Bronchial epithelial cell (primary cell): ENCODE results near the gene LY6G5B. TPM values are rescaled to one million over a fixed set of nuclear protein-coding genes. Genes with fewer than 3 reads are reported as not detected.

Experiments
- DNase-seq: peaks from one replicate; pipeline ENCODE4 v3.0.0-alpha.2; 2010; ENCODE audit warnings: low read depth
- FAIRE-seq: peaks from 2 replicates; lab custom pipeline; 2011; peaks lifted over from hg19 to GRCh38; lab: Jason Lieb, UNC
- H3K27me3 ChIP-seq: 2 replicates; pipeline ENCODE4 v1.5.1; 2011; ENCODE audit warnings: low read length; ENCODE audit not compliant: control insufficient read depth, insufficient read depth
- H3K36me3 ChIP-seq: 2 replicates; pipeline ENCODE4 v1.5.1; 2011; ENCODE audit warnings: low read length; ENCODE audit not compliant: control insufficient read depth, insufficient read depth
- H3K4me3 ChIP-seq: 2 replicates; pipeline ENCODE4 v1.5.1; 2011; ENCODE audit warnings: mild to moderate bottlenecking, low read depth, low read length, control low read depth
- total RNA-seq: library from RNA; depleted of rRNA; stranded (reverse); fragments of >200 nt; gene quantifications from 2 replicates; pipeline ENCODE4 v1.2.1, GENCODE V29; 2014
- TF ChIP-seq, protein P1 (sequence below): IDR thresholded peaks from 2 replicates; pipeline ENCODE4 v1.5.1; 2011; ENCODE audit warnings: mild to moderate bottlenecking, moderate library complexity, low read length, control low read depth, inconsistent platforms; ENCODE audit not compliant: insufficient read depth, severe bottlenecking

LY6G5B gene
- total RNA-seq, 1 donor from 2014 or later: 1.1 TPM

DNA sequence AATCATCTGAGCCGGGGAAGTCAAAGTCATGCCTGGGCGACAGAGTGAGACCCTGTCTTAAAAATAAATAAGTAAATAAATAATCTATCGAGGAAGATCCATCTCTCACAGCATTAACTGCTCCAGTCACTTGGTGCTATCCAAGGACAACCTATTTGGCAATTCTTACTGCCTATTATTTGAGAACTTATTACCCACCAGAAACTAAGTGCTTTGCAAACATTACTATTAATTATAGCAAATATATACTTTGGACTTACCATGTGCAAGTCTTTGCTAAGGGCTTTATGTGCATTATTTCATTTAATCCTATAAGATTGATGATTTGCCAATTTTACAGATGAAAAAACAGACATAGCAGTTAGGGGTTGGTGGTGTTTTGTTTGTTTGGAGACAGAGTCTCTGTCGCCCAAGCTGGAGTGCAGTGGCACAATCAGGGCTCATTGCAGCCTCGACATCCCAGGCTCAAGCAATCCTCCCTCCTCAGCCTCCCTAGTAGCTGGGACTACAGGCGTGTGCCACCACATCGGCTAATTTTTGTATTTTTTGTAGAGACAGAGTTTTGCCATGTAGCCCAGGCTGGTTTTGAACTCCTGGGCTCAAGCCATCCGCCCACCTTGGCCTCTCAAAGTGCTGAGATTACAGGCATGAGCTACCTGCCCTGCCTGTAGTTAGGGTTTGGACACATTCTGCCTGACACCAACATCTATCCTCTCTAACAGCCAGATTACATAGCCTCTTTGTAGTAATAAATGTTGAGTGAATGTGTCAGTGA lies 15.0 kb upstream of the LY6G5B start:
- Histone ChIP-seq H3K4me3 (no peak overlapping the region), H3K27me3 (no peaks in the 10 kb centered on the region), H3K36me3 (peaks cover 4% of the 10 kb centered on the region)
- DNase-seq: no peak
- TF ChIP-seq, protein P1, sequence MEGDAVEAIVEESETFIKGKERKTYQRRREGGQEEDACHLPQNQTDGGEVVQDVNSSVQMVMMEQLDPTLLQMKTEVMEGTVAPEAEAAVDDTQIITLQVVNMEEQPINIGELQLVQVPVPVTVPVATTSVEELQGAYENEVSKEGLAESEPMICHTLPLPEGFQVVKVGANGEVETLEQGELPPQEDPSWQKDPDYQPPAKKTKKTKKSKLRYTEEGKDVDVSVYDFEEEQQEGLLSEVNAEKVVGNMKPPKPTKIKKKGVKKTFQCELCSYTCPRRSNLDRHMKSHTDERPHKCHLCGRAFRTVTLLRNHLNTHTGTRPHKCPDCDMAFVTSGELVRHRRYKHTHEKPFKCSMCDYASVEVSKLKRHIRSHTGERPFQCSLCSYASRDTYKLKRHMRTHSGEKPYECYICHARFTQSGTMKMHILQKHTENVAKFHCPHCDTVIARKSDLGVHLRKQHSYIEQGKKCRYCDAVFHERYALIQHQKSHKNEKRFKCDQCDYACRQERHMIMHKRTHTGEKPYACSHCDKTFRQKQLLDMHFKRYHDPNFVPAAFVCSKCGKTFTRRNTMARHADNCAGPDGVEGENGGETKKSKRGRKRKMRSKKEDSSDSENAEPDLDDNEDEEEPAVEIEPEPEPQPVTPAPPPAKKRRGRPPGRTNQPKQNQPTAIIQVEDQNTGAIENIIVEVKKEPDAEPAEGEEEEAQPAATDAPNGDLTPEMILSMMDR: no peak
- FAIRE-seq: no peak

DNA sequence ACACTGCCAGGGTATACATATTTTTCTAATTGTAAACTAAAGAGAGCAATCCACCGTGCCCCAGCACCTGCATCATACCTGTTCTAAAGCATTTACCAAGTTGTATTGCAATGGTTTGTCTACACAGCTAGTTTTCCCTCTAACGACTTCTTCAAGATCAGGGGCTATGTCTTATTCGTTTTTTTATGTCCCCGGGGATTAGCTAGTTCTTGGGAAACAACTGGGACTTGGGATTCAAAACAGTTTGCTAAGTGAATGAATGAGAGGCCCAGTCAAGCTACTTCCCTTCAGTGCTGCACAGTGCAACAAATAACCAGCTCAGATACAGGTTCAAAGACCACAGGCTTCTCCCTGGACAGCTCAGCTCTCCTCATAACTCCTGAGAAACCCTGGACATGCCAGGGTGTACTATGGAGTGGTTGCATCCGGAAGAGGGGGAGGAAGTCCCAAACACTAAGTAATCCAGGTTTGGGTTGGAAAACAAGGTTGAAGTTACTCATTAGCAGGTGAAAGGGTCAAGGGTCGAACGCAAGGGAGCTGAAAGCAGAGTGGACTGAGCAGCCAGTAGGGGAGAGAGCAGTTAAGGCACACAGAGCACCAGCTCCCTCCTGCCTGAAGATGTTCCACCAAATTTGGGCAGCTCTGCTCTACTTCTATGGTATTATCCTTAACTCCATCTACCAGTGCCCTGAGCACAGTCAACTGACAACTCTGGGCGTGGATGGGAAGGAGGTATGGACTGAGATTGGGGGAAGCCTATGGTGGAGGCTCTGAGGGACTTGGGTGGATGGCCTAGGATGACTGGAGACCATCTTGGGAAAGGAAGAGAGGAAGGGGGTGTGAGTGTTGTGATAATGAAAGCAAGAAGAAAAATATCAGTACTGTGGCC lies 14.2 kb upstream of the LY6G5B start, which contains the start of gene APOM:
Gene APOM (plus strand): TSS at position 546 of the 889 bp plus-strand sequence. CDS start 73 bp downstream, at position 619.
- TF ChIP-seq, protein P1: no peak

DNA sequence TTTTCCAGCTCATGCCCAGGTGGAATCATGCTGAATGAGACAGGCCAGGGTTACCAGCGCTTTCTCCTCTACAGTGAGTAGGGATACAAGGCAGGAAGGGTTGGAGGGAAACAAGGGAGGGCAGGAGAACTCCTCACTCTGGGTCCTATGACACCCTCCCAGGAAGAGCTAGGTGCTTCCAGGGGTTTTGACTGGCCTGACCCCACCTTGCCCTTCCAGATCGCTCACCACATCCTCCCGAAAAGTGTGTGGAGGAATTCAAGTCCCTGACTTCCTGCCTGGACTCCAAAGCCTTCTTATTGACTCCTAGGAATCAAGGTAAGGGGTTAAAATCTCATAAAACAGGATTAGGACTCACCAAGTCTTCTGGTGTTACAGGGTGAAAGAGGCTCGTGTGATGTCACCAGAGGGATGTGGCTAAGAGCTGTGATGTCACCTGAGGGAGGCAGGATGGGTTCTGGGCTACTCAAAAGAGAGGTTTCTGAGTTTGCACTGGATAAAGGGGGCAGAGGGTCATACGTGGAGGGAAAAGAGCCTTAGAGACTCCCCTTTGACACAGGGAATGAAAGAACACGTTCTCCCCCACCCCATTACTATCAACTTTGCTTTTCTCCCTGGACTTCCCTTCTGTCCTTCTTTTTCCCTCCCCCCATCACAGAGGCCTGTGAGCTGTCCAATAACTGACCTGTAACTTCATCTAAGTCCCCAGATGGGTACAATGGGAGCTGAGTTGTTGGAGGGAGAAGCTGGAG lies 12.2 kb upstream of the LY6G5B start:
- DNase-seq (no peak), FAIRE-seq (no peak)
- Histone ChIP-seq H3K4me3 (no peak overlapping the region), H3K27me3 (no peaks in the 10 kb centered on the region), H3K36me3 (peaks cover 6% of the 10 kb centered on the region)
- TF ChIP-seq, protein P1: no peak

More for the DNA sequence above, 14.2 kb upstream of the LY6G5B start, which contains the start of gene APOM:
- Histone ChIP-seq H3K27me3 (no peaks in the 10 kb centered on the region), H3K36me3 (peaks cover 4% of the 10 kb centered on the region), H3K4me3 (no peak within 1 kb of the TSS)
- FAIRE-seq (no peak), DNase-seq (no peak)

DNA sequence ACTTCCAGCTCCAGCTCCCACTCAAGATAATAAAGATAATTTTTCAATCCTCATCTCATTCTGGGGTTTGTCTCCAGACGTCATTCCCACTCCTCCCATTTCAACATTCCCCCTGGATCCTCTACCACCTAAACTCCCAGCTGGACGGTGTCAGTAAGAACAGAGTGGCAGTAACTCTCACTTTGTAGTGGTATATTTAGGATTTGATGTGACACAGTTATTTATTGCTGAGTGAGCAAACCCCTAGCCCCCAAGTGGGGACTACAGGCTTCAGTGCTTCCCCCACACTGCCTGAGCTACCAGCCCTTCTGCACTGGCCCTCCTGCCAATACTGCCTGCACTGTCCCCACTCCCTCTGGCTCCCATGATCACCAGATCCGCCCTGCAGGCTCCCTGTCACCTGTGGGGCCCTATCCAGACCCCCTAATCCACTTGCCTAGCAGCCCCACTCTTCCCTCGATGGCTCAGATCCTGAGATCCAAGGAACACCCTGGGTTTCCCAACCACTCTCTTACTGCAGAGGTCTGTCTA lies 11.6 kb upstream of the LY6G5B start:
- TF ChIP-seq, protein P1: no peak
- H3K4me3 ChIP-seq: no peak overlapping the region
- FAIRE-seq: no peak
- no peaks in the 10 kb centered on the region for H3K27me3 ChIP-seq
- DNase-seq: no peak
- peaks cover 6% of the 10 kb centered on the region for H3K36me3 ChIP-seq

DNA sequence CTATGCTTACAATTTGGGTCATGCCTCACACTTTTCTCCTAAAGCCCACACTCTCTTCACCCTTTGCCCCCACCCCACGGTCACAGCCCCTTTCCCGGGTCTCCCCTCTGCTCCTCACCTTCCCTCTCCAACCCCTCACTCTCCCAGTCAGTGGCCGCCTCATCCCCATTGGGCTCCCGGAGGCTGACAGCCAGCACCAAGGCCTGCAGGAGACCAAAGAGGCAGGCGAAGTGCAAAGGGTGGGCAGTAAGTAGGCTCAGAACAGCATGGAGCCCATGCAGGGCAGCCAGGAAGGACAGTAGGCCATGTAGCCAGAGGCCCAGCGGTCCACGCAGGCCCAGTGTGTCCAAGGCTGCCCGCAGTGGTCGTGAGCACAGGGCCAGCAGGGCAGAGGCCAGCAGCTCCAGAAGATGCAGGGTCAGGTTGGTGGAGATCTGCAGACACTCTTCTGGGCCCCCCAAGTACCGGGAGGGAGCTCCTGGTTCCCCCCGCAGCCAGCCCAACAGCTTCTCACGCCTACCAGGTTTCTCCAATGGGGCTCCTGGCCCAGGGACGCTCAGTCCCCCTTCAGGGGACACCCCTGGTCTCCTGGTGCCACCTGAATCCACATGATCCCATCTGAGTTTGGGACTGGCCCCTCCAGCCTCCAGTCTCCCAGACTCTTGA lies 10.7 kb upstream of the LY6G5B start:
- TF ChIP-seq, protein P1: no peak
- Histone ChIP-seq H3K4me3 (peak overlapping the region; percentile 76), H3K36me3 (peaks cover 6% of the 10 kb centered on the region), H3K27me3 (no peaks in the 10 kb centered on the region)
- no peak for DNase-seq
- FAIRE-seq: no peak
